ENCODE data around the gene PTPRN2. TPM values are rescaled to one million over a fixed set of nuclear protein-coding genes. Genes with fewer than 3 reads are reported as not detected.

The PTPRN2 gene
- total RNA-seq, 1 donor from 2014 or later = 11.4 TPM

- Mint-ChIP-seq H3K4me1 (ENCODE audit: low read depth) (peaks cover 1% of the 10 kb centered on the region), H3K36me3 (ENCODE audit: insufficient read depth) (no peaks in the 10 kb centered on the region), H3K9me3 (ENCODE audit: low read depth) (no peaks in the 10 kb centered on the region), H3K4me3 (ENCODE audit: low read depth) (no peak overlapping the region), H3K27me3 (no peaks in the 10 kb centered on the region), H3K27ac (no peak overlapping the region)
- TF ChIP-seq, protein P1, sequence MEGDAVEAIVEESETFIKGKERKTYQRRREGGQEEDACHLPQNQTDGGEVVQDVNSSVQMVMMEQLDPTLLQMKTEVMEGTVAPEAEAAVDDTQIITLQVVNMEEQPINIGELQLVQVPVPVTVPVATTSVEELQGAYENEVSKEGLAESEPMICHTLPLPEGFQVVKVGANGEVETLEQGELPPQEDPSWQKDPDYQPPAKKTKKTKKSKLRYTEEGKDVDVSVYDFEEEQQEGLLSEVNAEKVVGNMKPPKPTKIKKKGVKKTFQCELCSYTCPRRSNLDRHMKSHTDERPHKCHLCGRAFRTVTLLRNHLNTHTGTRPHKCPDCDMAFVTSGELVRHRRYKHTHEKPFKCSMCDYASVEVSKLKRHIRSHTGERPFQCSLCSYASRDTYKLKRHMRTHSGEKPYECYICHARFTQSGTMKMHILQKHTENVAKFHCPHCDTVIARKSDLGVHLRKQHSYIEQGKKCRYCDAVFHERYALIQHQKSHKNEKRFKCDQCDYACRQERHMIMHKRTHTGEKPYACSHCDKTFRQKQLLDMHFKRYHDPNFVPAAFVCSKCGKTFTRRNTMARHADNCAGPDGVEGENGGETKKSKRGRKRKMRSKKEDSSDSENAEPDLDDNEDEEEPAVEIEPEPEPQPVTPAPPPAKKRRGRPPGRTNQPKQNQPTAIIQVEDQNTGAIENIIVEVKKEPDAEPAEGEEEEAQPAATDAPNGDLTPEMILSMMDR (IDR thresholded peaks at IDR 0.05; ENCODE audit: unreplicated experiment) = no peak
- no peak for DNase-seq (ENCODE audit: low spot score, unreplicated experiment)
Measured at GRCh38 chr7:158133057-158133456, 454.6 kb downstream of the PTPRN2 start.

DNA sequence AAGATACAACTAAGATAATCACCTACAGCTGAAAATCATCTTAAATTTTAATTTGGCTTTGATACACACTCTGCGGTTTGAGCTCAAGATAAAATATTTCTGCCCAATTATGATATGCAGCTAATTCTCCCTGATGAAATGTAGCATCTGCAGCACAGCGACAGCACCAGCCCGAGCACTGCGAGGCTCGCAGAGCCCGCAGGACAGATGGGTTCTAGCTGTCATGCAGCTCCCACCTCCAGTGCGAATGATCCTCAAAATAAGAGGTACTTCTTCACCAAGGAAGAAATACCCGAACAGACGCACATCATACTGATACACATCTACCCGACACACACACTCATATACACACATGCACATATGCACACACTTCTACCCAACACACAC is 457.6 kb downstream of the PTPRN2 start:
- Mint-ChIP-seq H3K27me3 (no peaks in the 10 kb centered on the region), H3K27ac (no peak overlapping the region), H3K9me3 (ENCODE audit: low read depth) (peaks cover 4% of the 10 kb centered on the region), H3K4me3 (ENCODE audit: low read depth) (no peak overlapping the region), H3K4me1 (ENCODE audit: low read depth) (no peaks in the 10 kb centered on the region), H3K36me3 (ENCODE audit: insufficient read depth) (peaks cover 1% of the 10 kb centered on the region)
- TF ChIP-seq, protein P1 (IDR thresholded peaks at IDR 0.05; ENCODE audit: unreplicated experiment) = no peak
- no peak for DNase-seq (ENCODE audit: low spot score, unreplicated experiment)

GRCh38 chr7:158129037-158130022 is 458.3 kb downstream of the PTPRN2 start:
- no peak overlapping the region for H3K4me3 Mint-ChIP-seq (ENCODE audit: low read depth)
- H3K27ac Mint-ChIP-seq = no peak overlapping the region
- no peak for DNase-seq (ENCODE audit: low spot score, unreplicated experiment)
- peaks cover 4% of the 10 kb centered on the region for H3K9me3 Mint-ChIP-seq (ENCODE audit: low read depth)
- no peaks in the 10 kb centered on the region for H3K27me3 Mint-ChIP-seq
- H3K4me1 Mint-ChIP-seq (ENCODE audit: low read depth) = no peaks in the 10 kb centered on the region
- TF ChIP-seq, protein P1 (IDR thresholded peaks at IDR 0.05; ENCODE audit: unreplicated experiment) = no peak
- H3K36me3 Mint-ChIP-seq (ENCODE audit: insufficient read depth) = peaks cover 2% of the 10 kb centered on the region

DNA sequence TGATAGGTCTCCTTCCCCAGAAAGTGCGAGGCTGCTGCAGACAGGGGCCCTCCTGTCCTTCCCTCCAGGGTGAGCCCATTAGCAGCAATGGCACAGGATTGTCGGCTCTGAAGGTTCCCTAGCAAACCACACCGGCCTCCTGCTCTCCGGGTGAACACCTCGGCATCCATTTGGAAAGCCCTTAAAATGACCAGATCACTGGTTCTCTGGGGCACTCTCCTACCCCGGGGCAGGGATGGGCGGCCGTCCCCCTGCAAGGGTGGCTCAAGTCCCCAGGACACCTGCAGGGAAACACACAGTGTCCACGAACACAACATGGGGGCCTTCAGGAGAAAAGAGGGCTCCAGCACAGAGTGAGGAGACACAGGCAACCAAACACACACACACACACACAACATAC is 459.1 kb downstream of the PTPRN2 start:
- Mint-ChIP-seq H3K27me3 (no peaks in the 10 kb centered on the region), H3K27ac (no peak overlapping the region), H3K4me1 (ENCODE audit: low read depth) (no peaks in the 10 kb centered on the region), H3K9me3 (ENCODE audit: low read depth) (peaks cover 4% of the 10 kb centered on the region), H3K4me3 (ENCODE audit: low read depth) (no peak overlapping the region), H3K36me3 (ENCODE audit: insufficient read depth) (peaks cover 2% of the 10 kb centered on the region)
- TF ChIP-seq, protein P1 (IDR thresholded peaks at IDR 0.05; ENCODE audit: unreplicated experiment) = no peak
- no peak for DNase-seq (ENCODE audit: low spot score, unreplicated experiment)

GRCh38 chr7:158127241-158127640 is 460.4 kb downstream of the PTPRN2 start:
- TF ChIP-seq, protein P1 (IDR thresholded peaks at IDR 0.05; ENCODE audit: unreplicated experiment) = no peak
- Mint-ChIP-seq H3K4me3 (ENCODE audit: low read depth) (no peak overlapping the region), H3K9me3 (ENCODE audit: low read depth) (peaks cover 4% of the 10 kb centered on the region), H3K4me1 (ENCODE audit: low read depth) (no peaks in the 10 kb centered on the region), H3K36me3 (ENCODE audit: insufficient read depth) (peaks cover 2% of the 10 kb centered on the region), H3K27me3 (no peaks in the 10 kb centered on the region), H3K27ac (no peak overlapping the region)
- DNase-seq (ENCODE audit: low spot score, unreplicated experiment) = no peak
